Lung (tissue), 12 donors: Measurements from ENCODE around the gene METTL26. TPM values are rescaled to one million over a fixed set of nuclear protein-coding genes. Genes with fewer than 3 reads are reported as not detected.

ENCODE experiments used
- ATAC-seq: fragments of 200-7000 bp; cut with Tn5 transposase; one replicate; pipeline ENCODE4 v1.9.1; 2020; ENCODE audit warnings: moderate number of reproducible peaks; ENCODE audit not compliant: insufficient read depth, low FRiP score
- DNase-seq, 3 donors: peaks; one replicate each; pipeline ENCODE4 v3.0.0-alpha.2; 2013 to 2017
- H3K27ac ChIP-seq, 2 donors: one replicate each; pipeline ENCODE4 v1.5.1; 2013; ENCODE audit warnings: mild to moderate bottlenecking in 2 of 2, moderate library complexity in 2 of 2, control low read depth in 1 of 2, inconsistent platforms in 1 of 2, low read depth in 1 of 2, low read length in 1 of 2
- H3K27me3 ChIP-seq, 3 donors: one replicate each; pipeline ENCODE4 v1.5.1; 2013; ENCODE audit warnings: low read length in 2 of 3; ENCODE audit not compliant: control insufficient read depth in 3 of 3, insufficient read depth in 3 of 3
- H3K36me3 ChIP-seq, 4 donors: one replicate each; pipeline ENCODE4 v1.5.1; 2013; ENCODE audit warnings: low read length in 4 of 4, mild to moderate bottlenecking in 1 of 4, moderate library complexity in 1 of 4; ENCODE audit not compliant: control insufficient read depth in 4 of 4, insufficient read depth in 4 of 4
- H3K4me1 ChIP-seq, 5 donors: one replicate each; pipeline ENCODE4 v1.5.1; 2013; ENCODE audit warnings: low read length in 5 of 5, mild to moderate bottlenecking in 2 of 5, moderate library complexity in 1 of 5; ENCODE audit not compliant: control insufficient read depth in 5 of 5, insufficient read depth in 5 of 5
- H3K4me3 ChIP-seq: one replicate; pipeline ENCODE4 v1.5.1; 2013; ENCODE audit warnings: mild to moderate bottlenecking, control low read depth, moderate library complexity
- H3K9ac ChIP-seq, 2 donors: one replicate each; pipeline ENCODE4 v1.5.1; 2013; ENCODE audit warnings: low read length in 2 of 2, control low read depth in 1 of 2; ENCODE audit not compliant: insufficient read depth in 1 of 2
- H3K9me3 ChIP-seq, 4 donors: one replicate each; pipeline ENCODE4 v1.5.1; 2013; ENCODE audit warnings: low read length in 3 of 4, mild to moderate bottlenecking in 1 of 4, moderate library complexity in 1 of 4; ENCODE audit not compliant: control insufficient read depth in 4 of 4, insufficient read depth in 3 of 4
- CTCF ChIP-seq: IDR thresholded peaks from 2 replicates; pipeline ENCODE4 v1.5.1; 2012; ENCODE audit warnings: mild to moderate bottlenecking; ENCODE audit errors: control extremely low read depth, extremely low read depth
- WGBS, 2 donors: extraction: QIAGEN DNeasy Blood & Tissue Kit; methylation state at CpG; one replicate each; pipeline ENCODE4 v1.1.7; 2013; 5-methylcytosine and 5-hydroxymethylcytosine counted together
- polyA plus RNA-seq, 2 donors: library from polyadenylated mRNA; stranded (reverse); fragments of 200-250 nt; gene quantifications; one replicate each; pipeline ENCODE4 v1.2.1, GENCODE V29; 2013
- total RNA-seq, 2 donors: library from RNA; depleted of rRNA in 1 of 2; stranded (reverse); fragments of >200 nt in 1 of 2; gene quantifications; one replicate each; pipeline ENCODE4 v1.2.1, GENCODE V29; 2014 to 2021
- donor health status: control.
- donor health status: control.
- donor health status: Bipolar disorder and iron deficiency.
- donor health status: healthy.
- donor health status: DM: yes; HTN: yes; CAD: no.

METTL26 gene
- total and polyA plus RNA-seq, 4 donors = 36.1 to 200 (median 114) TPM

GRCh38 chr16:595942-596735 lies 40.0 kb downstream of the METTL26 start:
- peaks cover 0 to 28% (median 16%) of the 10 kb centered on the region in 5 donors for H3K4me1 ChIP-seq
- no peak for DNase-seq
- WGBS, 2 donors = 39 to 76% methylated on average over 34 of the region's 34 CpGs

GRCh38 chr16:595094-595528 lies 41.0 kb downstream of the METTL26 start:
- H3K27ac ChIP-seq = no peak overlapping the region
- WGBS, 2 donors = 89 to 90% methylated on average over 18 of the region's 18 CpGs
- no peak for TF ChIP-seq CTCF
- no peaks in the 10 kb centered on the region for H3K9me3 ChIP-seq
- DNase-seq = no peak
- H3K4me1 ChIP-seq = peaks cover 0 to 33% (median 21%) of the 10 kb centered on the region in 5 donors
- H3K4me3 ChIP-seq = no peak overlapping the region
- no peaks in the 10 kb centered on the region for H3K27me3 ChIP-seq
- H3K9ac ChIP-seq = no peak overlapping the region
- H3K36me3 ChIP-seq = peaks cover 0 to 13% (median 5%) of the 10 kb centered on the region in 4 donors
- ATAC-seq = no peak

More at GRCh38 chr16:595942-596735, 40.0 kb downstream of the METTL26 start:
- no peak overlapping the region for H3K9ac ChIP-seq
- H3K4me3 ChIP-seq = no peak overlapping the region
- no peak for TF ChIP-seq CTCF
- ATAC-seq = no peak
- peaks cover 0 to 13% (median 5%) of the 10 kb centered on the region in 4 donors for H3K36me3 ChIP-seq
- no peak overlapping the region for H3K27ac ChIP-seq
- H3K9me3 ChIP-seq = no peaks in the 10 kb centered on the region
- no peaks in the 10 kb centered on the region for H3K27me3 ChIP-seq

GRCh38 chr16:593807-594206 lies 42.3 kb downstream of the METTL26 start:
- Histone ChIP-seq H3K4me1 (peaks cover 0 to 31% (median 21%) of the 10 kb centered on the region in 5 donors), H3K9me3 (no peaks in the 10 kb centered on the region), H3K4me3 (no peak overlapping the region), H3K9ac (no peak overlapping the region), H3K27ac (peak overlapping the region in 1 of 2 donors; percentile 71), H3K27me3 (no peaks in the 10 kb centered on the region), H3K36me3 (peaks cover 0 to 5% (median 4%) of the 10 kb centered on the region in 4 donors)
- TF ChIP-seq CTCF = no peak
- ATAC-seq (no peak), DNase-seq (no peak)
- WGBS, 2 donors = 80 to 91% methylated on average over 16 of the region's 16 CpGs
